ENCODE data around the gene KRT1.

GRCh38 chr12:52697058-52697582, 16.9 kb upstream of the KRT1 start:
- TF ChIP-seq CEBPB (IDR thresholded peaks at IDR 0.05; ENCODE audit: borderline replicate concordance in 1 of 2, low read depth in 2 of 2, low read length in 2 of 2) (no peak), JUND (IDR thresholded peaks at IDR 0.05; ENCODE audit: low read depth, low read length) (no peak), CBX3 (IDR thresholded peaks at IDR 0.05; ENCODE audit: borderline replicate concordance, low read depth) (no peak), BRCA1 (IDR thresholded peaks at IDR 0.05; ENCODE audit: low read depth, low read length) (no peak), POLR2A (IDR thresholded peaks at IDR 0.05; ENCODE audit: low read depth, low read length) (no peak), JUNB (IDR thresholded peaks at IDR 0.05) (no peak), ZNF24 (IDR thresholded peaks at IDR 0.05) (no peak), RAD21 (IDR thresholded peaks at IDR 0.05; ENCODE audit: insufficient read depth, low read depth, low read length) (no peak), NBN (IDR thresholded peaks at IDR 0.05) (no peak)

Data from GM12878 (cell line).